Measurements from ENCODE around the gene SNU13.
"Not testable (repeated sequence)": the region's sequence is repeated elsewhere in the genome, so short reads cannot be mapped to it uniquely, and the experiment has no call there.

Gene SNU13

DNA sequence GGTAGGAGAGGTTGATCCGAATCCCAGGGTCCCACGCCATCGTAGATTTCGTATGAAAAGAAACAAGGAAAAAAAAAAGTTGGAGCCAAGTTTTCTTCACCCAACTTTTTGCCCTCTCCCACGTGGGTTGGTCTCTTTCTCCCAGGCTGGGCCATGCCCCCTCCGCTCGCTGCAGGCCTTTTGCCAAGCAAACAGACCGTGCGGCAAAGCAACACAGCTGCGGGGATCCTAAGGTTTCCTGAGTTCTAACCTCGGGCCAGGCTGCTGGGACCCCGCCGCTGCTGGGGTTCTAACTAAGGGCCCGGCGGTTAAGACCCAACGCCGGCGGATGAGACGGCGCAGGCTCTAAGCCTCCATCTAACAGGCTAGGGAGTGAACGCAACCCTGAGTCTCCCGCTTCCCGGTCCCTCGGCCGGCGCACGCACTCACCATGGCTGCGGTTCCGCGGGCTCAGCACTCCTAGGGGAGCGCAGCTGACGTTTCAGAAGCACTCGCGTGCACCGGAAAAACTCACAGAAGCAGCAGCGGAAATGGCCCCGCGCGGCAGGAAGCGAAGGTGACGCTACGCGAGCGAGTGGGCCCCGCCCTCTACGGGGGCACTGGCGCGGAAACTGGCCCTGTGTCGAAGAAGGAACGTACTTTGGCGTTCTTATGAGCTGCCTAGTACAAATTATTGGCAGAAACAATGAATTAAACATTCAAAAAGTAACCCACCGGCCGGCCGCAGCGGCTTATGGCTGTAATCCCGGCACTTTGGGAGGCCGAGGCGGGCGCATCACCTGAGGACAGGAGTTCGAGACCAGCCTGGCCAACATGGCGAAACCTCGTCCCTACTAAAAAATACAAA is at the start of gene SNU13:
SNU13 (minus strand) TSS at position 503 of the 847 bp plus-strand sequence; CDS start at position 432, 71 bp downstream.
- peak within 1 kb of the TSS; percentile 96 for H3K4me3 ChIP-seq (ENCODE audit: low read depth, low read length)
- in situ Hi-C loops (cut with HindIII; ENCODE audit: low sequenced_read_pairs): no loop called here
- TF ChIP-seq, protein P1, sequence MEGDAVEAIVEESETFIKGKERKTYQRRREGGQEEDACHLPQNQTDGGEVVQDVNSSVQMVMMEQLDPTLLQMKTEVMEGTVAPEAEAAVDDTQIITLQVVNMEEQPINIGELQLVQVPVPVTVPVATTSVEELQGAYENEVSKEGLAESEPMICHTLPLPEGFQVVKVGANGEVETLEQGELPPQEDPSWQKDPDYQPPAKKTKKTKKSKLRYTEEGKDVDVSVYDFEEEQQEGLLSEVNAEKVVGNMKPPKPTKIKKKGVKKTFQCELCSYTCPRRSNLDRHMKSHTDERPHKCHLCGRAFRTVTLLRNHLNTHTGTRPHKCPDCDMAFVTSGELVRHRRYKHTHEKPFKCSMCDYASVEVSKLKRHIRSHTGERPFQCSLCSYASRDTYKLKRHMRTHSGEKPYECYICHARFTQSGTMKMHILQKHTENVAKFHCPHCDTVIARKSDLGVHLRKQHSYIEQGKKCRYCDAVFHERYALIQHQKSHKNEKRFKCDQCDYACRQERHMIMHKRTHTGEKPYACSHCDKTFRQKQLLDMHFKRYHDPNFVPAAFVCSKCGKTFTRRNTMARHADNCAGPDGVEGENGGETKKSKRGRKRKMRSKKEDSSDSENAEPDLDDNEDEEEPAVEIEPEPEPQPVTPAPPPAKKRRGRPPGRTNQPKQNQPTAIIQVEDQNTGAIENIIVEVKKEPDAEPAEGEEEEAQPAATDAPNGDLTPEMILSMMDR (IDR thresholded peaks at IDR 0.05; ENCODE audit: low read depth, low read length, missing control alignments): peak; percentile 3
- peak; percentile 82 for DNase-seq (ENCODE audit: low read depth)

DNA sequence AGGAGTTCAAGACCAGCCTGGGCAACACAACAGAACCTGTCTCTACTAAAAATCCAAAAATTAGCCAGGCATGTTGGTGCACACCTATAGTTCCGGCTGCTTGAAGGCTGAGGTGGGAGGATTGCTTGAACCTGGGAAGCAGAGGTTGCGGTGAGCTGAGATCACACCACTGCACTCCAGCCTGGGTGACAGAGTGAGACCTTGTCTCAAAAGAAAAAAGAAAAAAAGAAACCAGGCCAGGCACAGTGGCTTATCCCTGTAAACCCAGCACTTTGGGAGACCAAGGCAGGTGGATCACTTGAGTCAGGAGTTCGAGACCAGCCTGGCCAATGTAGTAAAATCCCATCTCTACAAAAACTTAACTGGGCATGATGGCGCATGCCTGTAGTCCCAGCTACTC is 44.6 kb upstream of the SNU13 start:
- H3K4me3 ChIP-seq (ENCODE audit: low read depth, low read length); in situ Hi-C loops (cut with HindIII; ENCODE audit: low sequenced_read_pairs); DNase-seq (ENCODE audit: low read depth): not testable (repeated sequence)

DNA sequence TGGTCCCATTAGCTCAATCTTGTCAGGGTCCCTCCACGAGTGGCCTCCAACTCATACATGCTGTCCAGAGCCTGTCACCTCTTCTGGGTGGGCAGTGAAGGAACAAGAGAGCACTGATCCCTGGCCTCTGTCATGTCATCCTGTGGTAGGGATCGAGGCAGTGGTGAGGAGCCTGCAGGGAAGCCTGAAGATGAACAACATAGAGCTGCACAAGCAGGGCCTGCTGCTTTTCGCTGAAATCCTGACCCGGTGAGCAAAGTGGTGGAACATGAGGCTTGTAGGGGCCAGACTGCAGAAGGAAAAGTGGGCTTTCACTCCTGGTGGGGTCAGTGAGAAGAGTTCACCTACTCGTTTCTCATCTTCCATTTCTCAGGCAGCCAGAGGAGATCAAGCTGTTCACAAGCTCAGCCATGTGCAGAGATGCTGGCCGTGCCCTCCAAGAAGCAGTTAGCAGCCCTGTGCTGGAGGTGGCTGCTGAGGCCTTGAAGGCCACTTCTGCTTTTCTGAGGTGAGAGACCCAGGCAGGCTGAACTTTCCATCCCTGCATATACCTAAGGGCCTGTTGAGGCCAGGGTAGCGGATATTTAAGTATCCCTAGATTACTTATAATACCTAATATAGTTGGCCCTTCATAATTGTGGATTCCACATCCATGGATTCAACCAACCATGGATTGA is 43.6 kb upstream of the SNU13 start:
- in situ Hi-C loops (cut with HindIII; ENCODE audit: low sequenced_read_pairs): no loop called here
- TF ChIP-seq, protein P1 (IDR thresholded peaks at IDR 0.05; ENCODE audit: low read depth, low read length, missing control alignments): no peak
- DNase-seq (ENCODE audit: low read depth): no peak
- H3K4me3 ChIP-seq (ENCODE audit: low read depth, low read length): no peak overlapping the region

DNA sequence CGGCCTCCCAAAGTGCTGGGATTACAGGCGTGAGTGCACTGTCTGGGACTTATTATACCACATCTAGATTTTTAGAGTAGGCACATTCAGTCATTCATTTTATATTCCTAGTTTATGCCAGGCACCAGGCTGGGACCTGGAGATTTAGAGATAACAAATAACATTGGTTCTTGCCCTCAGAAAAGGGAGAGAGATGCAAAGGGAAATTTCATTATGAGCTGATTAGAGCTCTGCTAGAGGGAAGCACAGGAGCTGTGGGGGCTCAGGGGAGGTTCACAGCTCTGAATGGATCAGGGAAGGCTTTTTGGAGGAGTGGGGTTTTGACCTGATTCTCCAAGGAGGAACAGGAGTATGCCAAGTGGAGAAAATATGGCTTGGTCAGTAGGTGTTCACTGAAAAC is 42.9 kb upstream of the SNU13 start:
- H3K4me3 ChIP-seq (ENCODE audit: low read depth, low read length): no peak overlapping the region
- TF ChIP-seq, protein P1 (IDR thresholded peaks at IDR 0.05; ENCODE audit: low read depth, low read length, missing control alignments): no peak
- no peak for DNase-seq (ENCODE audit: low read depth)
- in situ Hi-C loops (cut with HindIII; ENCODE audit: low sequenced_read_pairs): no loop called here

DNA sequence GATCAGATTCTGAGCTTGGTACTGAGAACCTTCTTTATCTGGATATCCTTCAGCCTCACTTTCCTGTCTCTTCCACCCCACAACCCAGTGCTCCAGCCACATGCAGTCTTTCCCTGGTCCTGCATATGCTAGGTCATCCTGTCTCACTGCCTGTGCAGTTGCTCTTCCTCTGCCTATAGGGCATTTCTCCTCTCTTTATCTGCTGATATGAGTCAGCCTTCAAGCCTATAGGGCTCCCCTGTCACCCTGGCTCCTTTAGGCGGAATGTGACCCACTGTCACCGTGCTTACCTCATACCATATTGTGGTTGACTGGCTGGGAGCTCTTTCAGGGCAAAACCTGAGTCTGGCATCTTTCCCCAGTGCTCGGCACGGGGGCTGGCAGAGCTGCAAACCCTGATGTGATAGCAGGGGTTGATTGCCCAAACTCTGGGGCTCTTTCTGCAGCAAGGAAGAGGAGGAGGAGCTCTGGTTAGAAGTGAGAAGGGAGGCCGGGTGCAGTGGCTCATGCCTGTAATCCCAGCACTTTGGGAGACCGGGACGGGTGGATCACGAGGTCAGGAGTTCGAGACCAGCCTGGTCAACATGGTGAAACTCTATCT is 36.9 kb upstream of the SNU13 start:
- in situ Hi-C loops (cut with HindIII; ENCODE audit: low sequenced_read_pairs): no loop called here
- TF ChIP-seq, protein P1 (IDR thresholded peaks at IDR 0.05; ENCODE audit: low read depth, low read length, missing control alignments): no peak
- no peak overlapping the region for H3K4me3 ChIP-seq (ENCODE audit: low read depth, low read length)
- no peak for DNase-seq (ENCODE audit: low read depth)

DNA sequence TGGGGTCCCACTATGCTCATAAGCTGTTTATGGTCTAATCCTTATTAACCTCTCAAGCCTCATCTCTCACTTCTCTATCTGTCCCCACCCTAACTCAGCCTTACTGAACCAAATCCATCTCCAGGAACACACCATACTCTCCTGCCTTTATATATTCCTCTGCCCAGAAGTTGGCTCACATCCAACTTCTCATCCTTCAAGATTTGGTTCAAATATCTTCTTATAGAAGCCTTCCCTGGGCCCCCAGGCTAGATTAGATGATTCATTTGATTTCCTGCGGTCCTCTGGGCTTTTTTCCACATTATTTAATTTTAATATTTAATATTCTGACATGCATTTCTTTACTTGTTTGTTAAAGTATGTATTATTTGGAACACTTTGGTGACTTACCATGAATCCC is 33.8 kb upstream of the SNU13 start:
- in situ Hi-C loops (cut with HindIII; ENCODE audit: low sequenced_read_pairs): no loop called here
- TF ChIP-seq, protein P1 (IDR thresholded peaks at IDR 0.05; ENCODE audit: low read depth, low read length, missing control alignments): no peak
- DNase-seq (ENCODE audit: low read depth): no peak
- no peak overlapping the region for H3K4me3 ChIP-seq (ENCODE audit: low read depth, low read length)

Data from astrocyte of the cerebellum (primary cell).